ENCODE data around the gene HCN3.

- TF ChIP-seq CTCF (IDR thresholded peaks at IDR 0.05) (no peak), POLR2A (IDR thresholded peaks at IDR 0.05) (no peak)
Observed at GRCh38 chr1:155250246-155250632, 27.0 kb upstream of the HCN3 start.
